Stimulated activated CD4-positive, alpha-beta T cell treated with anti-CD3 and anti-CD28 coated beads, Interleukin-2, amount 100 ng/mL, for 4 hours (primary cell): ENCODE measurements around the gene STAU1.
"Not testable (repeated sequence)": the region's sequence is repeated elsewhere in the genome, so short reads cannot be mapped to it uniquely, and the experiment has no call there.

Source experiments
- DNase-seq: peaks from one replicate; pipeline ENCODE4 v3.0.0-alpha.2; 2020; ENCODE audit warnings: low read depth

STAU1 gene

GRCh38 chr20:49118307-49118706 lies 69.8 kb downstream of the STAU1 start:
- no peak for DNase-seq

GRCh38 chr20:49115564-49115963 lies 72.6 kb downstream of the STAU1 start:
- DNase-seq, result no peak

- no peak for DNase-seq
These were observed 75.4 kb downstream of the STAU1 start for GRCh38 chr20:49112596-49113274.

- no peak for DNase-seq
These were observed 77.1 kb downstream of the STAU1 start for GRCh38 chr20:49110767-49111694.

GRCh38 chr20:49106328-49106727 lies 81.8 kb downstream of the STAU1 start:
- no peak for DNase-seq

GRCh38 chr20:49104979-49105547 lies 83.1 kb downstream of the STAU1 start:
- DNase-seq, result not testable (repeated sequence)

GRCh38 chr20:49104365-49104648 lies 83.8 kb downstream of the STAU1 start:
- no peak for DNase-seq

GRCh38 chr20:49103647-49104364 lies 84.3 kb downstream of the STAU1 start:
- no peak for DNase-seq

DNA sequence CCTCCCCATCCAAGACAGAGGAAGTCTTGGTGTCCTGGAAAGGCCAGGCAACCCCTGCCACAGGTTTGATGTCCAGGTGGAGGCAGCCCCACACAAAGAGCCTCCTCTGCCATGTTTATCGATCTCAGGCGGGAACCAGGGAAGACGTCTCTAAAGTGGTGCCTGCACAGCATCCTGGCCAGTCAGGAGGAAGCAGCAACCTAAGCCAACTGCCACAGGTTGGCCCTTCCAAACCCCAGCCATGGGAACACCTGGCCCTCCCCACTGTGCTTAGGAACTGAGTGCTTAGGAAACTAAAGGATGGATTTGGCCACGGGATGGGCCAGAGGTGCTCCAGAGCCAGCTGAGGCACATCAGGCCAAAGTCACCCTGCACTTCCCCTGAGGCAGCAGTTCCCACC lies 85.1 kb downstream of the STAU1 start:
- DNase-seq, result no peak

- no peak for DNase-seq
These were observed 87.2 kb downstream of the STAU1 start for GRCh38 chr20:49100972-49101371.

GRCh38 chr20:49100292-49100691 lies 87.8 kb downstream of the STAU1 start:
- DNase-seq, result not testable (repeated sequence)

- no peak for DNase-seq
These were observed 89.1 kb downstream of the STAU1 start for GRCh38 chr20:49099011-49099410.

DNA sequence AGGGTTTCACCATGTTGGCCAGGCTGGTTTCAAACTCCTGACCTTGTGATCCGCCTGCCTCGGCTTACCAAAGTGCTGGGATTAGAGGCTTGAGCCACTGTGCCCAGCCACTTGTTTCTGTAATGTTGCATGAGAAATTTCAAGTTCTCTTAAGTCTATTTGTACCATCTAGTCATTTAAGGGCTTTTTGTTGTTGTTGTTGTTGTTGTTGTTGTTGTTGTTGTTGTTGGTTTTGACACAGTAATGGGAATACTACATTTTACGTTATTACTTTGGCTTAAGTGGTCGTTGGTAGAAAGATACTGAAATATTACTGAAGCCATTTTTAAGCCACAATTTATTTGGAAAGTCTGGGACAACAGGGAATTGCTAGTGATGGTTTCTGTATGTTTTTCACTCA lies 90.0 kb downstream of the STAU1 start:
- no peak for DNase-seq

GRCh38 chr20:49097159-49097558 lies 91.0 kb downstream of the STAU1 start:
- no peak for DNase-seq

DNA sequence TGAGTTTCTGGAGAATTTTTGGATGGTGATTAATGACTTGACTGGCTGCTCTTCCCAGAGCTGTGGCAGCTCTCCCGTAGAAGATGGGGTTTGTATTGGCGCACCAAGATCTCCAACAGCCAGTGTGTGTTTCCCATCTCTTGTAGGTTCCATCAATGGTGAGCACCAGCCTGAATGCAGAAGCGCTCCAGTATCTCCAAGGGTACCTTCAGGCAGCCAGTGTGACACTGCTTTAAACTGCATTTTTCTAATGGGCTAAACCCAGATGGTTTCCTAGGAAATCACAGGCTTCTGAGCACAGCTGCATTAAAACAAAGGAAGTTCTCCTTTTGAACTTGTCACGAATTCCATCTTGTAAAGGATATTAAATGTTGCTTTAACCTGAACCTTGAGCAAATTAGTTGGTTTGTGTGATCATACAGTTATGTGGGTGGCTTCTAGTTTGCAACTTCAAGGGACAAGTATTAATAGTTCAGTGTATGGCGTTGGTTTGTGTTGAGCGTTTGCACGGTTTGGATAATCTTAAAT lies 91.9 kb downstream of the STAU1 start:
- DNase-seq, result no peak

DNA sequence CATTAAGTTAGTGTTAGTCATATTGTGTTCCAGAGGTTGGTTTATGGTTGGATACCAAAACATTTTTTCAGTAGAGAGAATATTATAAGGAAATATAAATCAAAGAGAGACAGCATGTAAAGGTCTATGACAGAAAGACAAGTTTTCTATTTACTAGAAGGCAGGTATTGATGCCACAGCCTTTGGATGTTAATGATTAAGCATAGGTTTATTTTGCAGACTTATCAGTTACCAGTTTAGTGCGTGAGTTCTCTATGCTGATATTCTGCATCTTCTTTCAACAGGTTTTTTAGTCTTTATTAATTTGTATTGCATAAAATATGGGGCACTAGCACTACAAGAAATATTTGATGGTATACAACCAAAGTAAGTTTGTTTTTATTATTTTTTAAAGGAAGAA lies 96.4 kb downstream of the STAU1 start:
- no peak for DNase-seq

DNA sequence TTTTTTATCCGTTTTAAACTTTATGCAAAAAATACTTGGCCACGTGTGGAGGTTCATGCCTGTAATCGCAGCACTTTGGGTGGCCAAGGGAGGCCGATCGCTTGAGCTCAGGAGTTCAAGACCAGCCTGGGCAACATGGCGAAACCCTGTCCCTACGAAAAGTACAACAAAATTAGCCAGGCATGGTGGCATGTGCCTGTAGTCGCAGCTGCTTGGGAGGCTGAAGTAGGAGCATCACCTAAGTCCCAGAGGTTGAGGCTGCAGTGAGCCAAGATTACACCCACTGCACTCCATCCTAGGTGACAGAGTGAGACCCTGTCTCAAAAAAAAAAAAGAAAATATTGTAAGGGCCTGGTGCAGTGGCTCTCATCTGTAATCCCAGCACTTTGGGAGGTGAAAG lies 97.0 kb downstream of the STAU1 start:
- no peak for DNase-seq

DNA sequence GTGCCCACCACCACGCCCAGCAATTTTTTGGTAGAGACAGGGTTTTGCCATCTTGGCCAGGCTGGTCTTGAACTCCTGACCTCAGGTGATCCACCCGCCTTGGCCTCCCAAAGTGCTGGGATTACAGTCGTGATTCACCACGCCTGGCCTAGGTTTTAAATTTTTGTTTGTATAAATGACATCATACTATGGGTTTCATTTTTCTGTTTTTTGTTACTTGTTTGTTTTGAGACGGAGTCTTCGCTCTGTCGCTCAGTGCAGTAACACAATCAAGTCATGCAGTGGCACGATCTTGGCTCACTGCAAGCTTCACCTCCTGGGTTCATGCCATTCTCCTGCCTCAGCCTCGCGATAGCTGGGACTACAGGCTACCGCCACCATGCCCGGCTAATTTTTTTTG lies 105.8 kb downstream of the STAU1 start:
- DNase-seq, result not testable (repeated sequence)

GRCh38 chr20:49078310-49078709 lies 109.8 kb downstream of the STAU1 start:
- no peak for DNase-seq

- no peak for DNase-seq
These were observed 113.6 kb downstream of the STAU1 start for GRCh38 chr20:49074521-49074920.
